ENCODE data around the gene MYH16.
A peak's percentile ranks its signal among the peaks of the same experiment; 100 is the strongest.
"Not testable (repeated sequence)": the region's sequence is repeated elsewhere in the genome, so short reads cannot be mapped to it uniquely, and the experiment has no call there.

Gene MYH16

DNA sequence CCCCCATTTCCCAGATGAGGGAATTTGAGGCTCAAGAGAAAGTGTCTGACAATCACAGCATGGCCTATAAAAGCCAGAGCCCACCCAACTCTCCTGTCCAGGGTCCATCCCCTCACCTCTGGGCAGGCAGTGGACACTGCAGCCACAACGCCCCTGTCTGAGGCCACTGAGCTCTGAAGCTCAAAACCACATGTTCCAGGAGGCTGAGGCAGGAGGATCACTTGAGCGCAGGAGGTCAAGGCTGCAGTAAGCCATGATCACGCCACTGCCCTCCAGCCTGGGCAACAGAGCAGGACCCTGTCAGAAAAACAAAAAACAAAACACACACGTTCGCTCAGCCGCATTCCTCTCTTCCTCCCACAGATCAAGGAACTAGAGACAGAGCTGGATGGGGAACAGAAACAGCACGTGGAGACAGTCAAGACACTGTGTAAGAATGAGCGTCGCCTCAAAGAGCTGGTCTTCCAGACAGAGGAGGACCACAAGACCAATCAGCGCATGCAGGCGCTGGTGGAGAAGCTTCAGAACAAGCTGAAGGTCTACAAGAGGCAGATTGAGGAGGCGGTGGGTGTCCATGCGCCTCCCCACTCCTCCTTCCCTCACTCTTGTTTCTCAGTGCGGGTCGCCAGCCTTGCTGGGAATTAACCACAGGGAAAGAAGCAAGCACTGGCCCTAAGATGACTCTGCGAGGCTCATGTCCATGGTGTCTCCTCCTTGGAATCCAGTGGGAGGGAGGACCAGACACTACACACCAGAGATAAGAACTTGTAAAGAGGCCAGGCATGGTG, 33.0 kb downstream of the MYH16 start:
- no peak for DNase-seq (ENCODE audit: low spot score)

DNA sequence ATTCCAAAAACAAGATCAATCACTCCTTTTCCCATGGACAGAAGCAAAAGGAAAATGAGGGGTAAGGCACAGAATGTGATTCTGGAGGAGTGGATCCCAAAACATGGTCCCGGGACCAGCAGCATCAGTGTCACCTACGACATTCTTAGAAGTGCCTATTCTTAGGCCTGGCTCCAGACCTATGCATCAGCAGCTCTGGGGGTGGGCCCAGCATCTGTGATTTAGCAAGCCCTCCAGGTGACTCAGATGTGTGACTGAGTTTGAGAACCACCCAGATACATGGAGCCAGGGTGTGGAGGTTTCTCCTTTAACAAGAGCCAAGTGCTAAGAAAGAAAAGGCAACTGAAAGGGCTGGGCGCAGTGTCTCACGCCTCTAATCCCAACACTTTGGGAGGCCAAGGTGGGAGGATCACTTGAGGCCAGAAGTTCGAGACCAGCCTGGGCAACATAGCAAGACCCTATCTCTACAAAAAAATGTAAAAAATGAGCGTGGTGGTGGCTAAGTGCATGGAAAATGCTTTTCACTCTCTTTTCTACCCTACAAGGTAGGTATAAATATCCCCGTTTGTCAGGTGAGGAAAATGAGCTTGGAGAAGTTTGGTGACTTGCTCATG, 35.9 kb downstream of the MYH16 start:
- no peak for DNase-seq (ENCODE audit: low spot score)

DNA sequence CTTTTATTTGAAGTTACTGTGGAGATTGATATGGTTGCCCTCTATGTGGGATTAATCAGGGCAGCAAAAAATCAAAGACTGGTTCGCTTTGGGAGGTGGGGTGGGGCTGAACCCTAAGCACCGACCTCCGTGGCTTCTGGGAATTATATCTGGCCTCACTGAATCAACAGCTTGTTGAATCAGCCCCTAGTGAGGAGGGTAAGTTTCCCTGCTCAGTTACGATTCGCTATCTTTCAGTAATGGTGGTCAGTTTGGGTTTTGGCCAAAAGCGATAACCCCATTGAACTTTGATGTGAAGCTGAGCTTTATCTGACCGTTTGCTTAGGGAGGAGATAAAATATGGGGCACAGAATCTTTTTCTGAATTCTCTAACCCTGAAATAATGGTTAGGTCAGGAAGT, 36.5 kb downstream of the MYH16 start:
- DNase-seq (ENCODE audit: low spot score) = no peak

DNA sequence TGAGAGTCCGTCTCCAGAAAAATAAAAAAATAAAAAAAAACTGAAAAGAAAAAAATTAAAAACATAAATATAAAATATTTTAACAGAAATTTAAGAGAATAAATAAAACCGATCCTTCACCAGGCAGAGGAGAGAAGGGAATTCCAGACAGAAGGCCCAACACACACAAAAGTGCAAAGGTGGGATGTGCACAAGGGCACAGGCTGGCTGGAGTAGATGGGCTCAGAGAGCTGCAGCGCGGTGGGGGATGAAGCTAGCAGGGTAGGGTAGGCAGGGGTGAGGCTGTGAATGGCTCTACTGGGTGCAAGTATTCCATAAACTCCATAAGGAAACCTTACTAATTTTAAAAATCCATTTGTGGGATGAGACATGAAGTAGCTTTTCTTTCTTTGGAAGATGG, 37.4 kb downstream of the MYH16 start:
- DNase-seq (ENCODE audit: low spot score) = no peak

DNA sequence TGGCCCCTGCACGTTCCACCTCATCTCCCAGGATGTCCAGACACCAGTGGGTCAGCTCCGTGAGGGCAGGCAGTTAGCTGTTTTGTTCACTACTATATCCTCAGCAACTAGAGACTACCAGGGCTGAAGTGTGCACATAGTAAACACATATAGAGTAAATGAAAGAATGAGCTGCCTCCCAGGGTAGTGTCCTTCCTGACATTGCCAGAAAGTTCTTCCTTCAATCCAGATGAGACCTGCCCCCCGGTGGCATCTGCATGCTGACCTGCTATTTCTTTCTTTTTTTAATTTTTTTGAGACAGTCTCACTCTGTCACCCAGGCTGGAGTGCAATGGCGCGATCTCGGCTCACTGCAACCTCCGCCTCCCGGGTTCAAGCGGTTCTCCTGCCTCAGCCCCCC, 39.1 kb downstream of the MYH16 start:
- DNase-seq (ENCODE audit: low spot score) = no peak

DNA sequence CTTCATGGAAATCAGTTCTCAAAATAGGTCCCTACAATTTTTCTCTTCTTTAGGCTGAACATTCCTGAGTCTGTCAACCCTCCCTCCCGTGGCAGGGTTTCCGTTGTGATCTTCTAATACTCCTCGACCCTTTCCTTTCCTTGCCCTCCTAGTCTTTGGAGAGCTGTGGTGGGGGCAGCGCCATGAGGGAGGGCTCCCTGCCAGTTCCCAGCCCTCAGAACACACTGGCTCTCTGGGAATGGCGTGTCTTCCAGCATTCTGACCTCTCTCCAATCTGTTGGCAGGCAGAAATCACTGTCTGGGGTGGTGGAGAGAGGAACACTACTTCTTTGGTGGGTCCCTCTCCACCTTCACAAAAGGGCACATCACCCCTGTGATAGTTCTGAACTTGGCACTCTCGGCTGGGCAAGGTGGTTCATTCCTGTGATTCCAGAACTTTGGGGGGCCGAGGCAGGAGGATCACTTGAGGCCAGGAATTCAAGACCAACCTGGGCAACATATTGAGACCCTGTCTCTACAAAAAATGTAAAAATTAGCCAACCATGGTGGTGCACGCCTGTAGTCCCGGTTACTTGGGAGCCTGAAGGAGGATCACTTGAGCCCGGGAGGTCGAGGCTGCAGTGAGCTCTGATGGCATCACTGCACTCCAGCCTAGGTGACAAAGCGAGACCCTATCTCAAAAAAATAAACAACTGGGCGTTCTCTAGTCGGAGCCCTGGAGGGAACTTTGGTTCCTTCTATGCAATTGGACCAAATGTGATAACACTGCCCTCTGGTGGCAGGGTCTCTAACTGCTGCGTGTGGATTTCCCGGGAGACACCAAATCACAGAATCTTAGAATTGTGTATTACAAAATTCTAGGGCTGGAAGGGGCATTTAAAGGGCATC, 39.9 kb downstream of the MYH16 start:
- peak; percentile 74 for DNase-seq (ENCODE audit: low spot score)

DNA sequence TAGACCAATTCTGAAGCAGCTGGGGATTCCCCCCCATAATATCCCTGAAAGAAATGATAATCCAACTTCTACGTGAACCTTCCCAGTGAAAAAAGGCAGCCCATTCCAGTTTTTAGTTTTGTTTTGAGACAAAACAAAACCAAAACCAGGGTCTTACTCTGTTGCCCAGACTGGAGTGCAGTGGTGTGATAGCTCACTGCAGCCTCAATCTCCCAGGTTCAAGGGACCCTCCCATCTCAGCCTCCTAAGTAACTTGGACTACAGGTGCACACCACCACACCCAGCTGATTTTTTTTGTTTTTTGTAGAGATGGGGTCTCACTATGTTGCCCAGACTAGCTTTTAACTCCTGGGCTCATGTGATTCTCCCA, 40.5 kb downstream of the MYH16 start:
- no peak for DNase-seq (ENCODE audit: low spot score)

DNA sequence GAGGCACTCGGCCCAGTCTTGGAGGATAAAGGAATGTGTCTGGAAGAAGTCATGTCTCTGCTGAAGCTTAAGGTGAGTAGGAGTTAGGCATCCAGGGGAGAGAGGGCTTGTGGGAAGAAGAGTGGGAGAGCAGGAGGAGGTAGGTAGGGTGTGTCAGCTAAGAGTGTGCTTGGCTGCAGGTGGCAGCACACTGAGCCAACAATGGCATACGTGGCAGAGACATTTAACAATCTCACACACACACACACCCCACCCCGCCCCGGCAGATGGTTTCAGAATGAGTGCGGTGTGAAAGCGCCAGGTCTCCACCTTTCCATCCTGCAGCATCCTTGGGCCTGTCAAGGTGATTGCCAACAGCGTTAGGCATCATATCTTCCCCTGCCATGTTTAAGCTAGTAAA, 41.9 kb downstream of the MYH16 start:
- no peak for DNase-seq (ENCODE audit: low spot score)

DNA sequence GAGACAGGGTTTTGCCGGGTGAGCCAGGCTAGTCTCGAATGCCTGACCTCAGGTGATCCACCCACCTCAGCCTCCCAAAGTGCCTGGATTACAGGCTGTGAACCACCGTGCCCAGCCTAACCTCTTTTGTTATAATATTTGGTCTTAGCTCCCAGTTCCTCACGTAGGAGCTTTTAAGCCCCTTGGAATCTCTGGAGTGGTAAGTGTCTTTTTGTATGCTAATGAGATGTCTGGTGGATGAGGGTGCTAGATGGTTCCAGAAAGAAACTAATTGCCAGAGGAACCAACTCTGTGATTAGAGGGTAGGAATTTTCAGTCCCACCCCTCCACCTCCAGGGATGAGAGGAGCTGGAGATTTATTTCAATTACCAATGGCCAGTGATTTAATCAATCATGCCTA, 47.7 kb downstream of the MYH16 start:
- DNase-seq (ENCODE audit: low spot score) = no peak

DNA sequence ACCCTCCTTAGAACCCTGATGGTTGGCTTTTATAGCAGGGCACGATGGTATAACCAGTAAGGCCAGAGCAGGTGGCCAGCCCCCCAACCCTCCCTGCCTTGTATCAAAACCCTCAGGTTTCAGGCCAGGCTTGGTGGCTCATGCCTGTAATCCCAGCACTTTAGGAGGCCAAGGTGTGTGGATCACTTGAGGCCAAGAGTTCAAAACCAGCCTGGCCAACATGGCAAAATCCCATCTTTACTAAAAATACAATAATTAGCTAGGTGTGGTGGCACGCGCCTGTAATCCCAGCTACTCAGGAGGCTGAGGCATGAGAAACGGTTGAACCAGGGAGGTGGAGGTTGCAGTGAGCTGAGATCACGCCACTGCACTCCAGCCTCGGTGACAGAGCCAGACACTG, 50.0 kb downstream of the MYH16 start:
- not testable (repeated sequence) for DNase-seq (ENCODE audit: low spot score)

DNA sequence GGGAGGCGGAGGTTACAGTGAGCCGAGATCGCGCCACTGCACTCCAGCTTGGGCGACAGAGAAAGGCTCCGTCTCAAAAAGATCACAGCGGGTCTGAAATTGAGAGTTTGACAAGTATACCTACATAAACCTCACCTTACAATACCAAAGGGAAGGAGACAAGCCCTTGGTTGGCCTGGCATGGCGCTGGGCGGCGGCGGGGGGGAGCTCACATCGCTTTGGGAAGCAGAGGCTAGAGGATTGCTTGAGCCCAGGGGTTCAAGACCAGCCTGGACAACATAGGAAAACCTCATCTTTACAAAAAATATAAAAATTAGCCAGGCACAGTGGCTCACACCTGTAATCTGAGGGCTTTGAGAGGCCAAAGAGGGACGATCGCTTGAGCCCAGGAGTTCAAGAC, 51.9 kb downstream of the MYH16 start:
- DNase-seq (ENCODE audit: low spot score) = no peak

DNA sequence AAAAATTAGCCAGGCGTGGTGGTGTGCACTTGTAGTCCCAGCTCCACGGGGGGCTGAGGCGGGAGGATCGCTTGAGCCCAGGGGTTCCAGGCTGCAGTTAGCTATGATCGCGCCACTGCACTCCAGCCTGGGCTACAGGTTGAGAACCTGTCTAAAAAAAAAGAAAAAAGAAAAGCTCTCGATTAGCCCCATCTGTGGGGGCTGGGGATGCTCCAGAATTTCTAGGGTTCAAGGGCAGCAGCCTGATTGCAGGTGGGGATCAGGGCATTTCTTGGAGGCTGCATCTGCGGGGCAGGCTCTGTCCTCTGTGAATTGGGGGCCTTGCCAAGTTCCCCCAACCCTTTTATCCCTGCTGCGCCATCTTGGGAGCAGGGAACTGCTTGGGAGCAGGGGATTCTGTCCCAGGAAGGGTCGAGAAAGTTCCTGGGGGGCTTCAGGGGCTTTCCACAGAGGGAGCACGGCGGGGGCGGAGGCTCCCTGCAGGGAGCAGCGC, 52.4 kb downstream of the MYH16 start:
- DNase-seq (ENCODE audit: low spot score) = no peak

DNA sequence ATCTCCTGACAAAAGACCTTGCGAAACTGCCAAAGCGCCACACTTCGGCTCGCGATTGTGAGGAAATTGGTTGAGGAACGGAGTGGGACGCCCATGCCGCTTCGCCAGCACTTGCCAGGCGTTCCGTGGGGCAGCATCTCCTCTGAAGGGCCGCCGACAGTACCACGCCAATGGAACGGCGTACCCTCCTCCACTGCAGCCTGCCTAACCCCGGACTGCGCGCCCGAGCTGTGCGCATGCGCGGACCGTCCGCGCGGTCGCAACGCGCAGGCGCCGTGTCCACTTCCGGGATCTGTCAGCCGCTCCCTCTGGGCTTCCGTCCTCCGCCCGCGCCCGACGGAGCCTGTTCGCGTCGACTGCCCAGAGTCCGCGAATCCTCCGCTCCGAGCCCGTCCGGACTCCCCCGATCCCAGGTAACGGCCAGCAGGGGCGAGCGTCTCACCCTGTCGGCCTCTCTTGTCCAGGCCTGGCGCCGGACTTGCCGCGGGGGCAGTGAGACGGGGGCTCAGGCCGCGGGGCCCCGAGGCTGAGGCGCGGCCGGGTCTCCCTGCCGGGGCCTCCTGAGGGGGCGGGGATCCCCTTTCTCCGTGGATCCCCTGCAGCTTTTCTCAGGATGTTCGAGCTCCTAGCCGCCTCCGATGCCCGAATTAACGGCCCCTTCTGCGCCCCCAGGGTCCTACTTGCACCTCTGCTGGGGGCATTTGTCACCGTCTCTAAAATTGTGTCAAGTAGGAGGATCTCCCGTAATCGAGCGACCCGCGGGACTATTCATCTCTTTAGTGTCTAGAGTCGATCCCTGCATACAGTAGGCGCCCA, 53.2 kb downstream of the MYH16 start, which contains the start of gene ARPC1A:
Gene ARPC1A (plus strand): TSS at position 307 of the 816 bp plus-strand sequence. CDS start 7,456 bp downstream, outside the sequence.
- DNase-seq (ENCODE audit: low spot score) = peak; percentile 93

DNA sequence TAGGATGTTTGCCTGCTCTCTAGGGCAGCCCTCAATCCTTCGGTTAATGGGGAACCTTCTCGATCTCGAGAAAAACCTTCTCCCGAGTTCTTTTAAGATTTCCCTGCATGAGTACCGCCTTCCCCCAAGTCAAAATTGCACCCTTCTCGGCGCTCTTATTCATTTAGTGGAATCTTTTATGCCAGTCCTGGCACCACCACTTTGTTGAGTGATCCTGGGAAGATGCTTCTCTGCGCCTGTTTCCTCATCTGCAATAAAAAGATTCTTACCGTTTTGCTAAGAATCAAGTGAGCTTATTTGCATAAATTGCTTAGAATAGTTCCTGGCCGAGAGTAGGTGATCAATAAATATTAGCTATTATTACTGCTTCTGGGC, 53.8 kb downstream of the MYH16 start:
- DNase-seq (ENCODE audit: low spot score) = no peak

DNA sequence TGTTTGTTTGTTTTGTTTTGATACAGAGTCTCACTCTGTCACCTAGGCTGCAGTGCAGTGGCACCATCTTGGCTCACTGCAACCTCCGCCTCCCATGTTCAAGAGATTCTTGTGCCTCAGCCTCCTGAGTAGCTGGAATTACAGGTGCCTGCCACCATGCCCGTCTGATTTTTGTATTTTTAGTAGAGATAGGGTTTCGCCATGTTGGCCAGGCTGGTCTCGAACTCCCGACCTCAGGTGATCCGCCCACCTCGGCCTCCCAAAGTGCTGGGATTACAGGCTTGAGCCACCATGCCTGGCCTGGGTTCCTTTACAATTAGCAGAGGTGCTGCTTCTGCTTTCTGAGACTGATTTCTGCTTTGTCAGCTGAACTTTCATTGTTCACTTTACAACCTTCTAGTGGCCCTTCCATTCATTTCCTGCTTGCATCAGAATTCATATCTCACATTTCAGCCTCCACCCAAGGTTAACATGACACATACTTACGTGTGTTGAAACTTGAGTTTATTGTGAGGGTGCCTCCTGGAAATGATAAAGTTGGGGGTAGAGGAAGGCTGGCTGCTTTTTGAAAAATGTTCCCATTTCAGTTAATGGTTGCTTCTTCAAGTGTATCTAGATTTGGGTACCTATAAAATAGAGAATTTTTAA, 57.8 kb downstream of the MYH16 start:
- DNase-seq (ENCODE audit: low spot score) = peak; percentile 35

DNA sequence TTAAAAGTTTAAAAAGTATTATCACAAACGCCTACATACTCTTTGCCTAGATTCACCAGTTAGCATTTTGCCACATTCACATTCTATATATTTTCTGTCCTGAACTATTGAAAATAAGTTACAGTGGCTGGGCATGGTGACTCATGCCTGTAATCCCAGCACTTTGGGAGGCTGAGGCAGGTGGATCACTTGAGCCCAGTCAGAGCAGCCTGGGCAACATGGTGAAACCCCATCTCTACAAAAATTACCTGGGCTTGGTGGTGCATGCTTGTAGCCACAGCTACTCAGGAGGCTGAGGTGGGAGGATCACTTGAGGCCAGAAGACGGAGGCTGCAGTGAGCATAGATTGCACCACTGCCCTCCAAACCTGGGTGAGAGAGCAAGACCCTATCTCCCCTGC, 58.4 kb downstream of the MYH16 start:
- no peak for DNase-seq (ENCODE audit: low spot score)

DNA sequence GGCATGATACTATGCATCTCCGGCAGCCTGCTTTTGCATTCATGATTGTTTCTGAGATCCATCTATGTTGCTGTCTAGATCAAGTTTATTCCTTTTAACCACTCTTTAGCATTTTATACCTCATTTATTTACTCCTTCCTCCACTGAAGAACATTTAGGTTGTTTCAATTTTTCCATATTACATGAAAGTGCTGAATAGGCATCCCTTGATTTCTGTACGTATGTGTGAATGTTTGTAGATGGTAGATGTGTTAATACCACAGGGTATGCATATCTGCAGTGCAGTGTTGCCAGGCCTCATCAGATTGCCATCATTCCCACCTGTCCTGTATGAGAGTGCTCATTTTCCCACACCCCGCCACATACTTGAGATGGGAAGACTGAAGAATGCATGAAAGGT, 67.0 kb downstream of the MYH16 start:
- no peak for DNase-seq (ENCODE audit: low spot score)

DNA sequence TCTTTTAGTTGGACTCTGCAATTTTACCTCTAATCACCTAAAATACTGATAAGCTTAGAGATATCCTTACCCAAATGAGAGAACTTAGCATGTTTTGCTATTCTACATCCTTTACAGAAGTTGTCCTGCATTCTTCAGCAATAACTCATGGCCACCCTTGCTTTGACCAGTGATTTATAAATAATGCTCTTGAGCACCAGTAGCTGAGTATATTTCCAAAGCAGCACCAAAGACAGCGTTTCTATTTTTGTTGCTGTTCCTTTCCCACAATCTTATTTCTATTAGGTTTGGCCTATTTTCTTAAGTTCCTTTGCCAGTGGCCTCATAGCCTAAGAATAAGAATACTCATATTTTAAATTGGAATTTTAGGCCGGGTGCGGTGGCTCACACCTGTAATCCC, 68.0 kb downstream of the MYH16 start:
- no peak for DNase-seq (ENCODE audit: low spot score)

DNA sequence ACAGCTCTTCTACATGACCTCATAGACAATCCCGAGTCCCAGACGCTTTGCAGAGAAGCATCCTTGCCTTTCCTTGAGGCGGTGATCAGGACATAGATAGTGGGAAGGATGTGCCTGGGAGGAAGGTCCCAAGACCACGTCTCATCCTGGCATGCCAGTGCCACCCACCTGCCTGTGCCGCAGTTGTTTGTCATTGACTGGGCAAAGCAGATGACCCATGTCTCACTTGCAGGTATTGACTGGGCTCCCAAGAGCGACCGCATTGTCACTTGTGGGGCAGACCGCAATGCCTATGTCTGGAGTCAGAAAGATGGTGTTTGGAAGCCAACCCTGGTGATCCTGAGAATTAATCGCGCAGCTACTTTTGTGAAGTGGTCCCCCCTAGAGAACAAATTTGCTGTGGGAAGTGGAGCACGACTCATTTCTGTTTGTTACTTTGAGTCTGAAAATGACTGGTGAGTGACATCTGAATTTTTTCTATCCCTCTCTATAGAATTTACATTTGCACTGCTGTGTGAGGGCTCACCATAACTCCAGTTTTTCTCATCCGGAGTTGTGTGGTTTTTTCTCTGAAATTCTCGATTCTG, 71.5 kb downstream of the MYH16 start:
- no peak for DNase-seq (ENCODE audit: low spot score)

DNA sequence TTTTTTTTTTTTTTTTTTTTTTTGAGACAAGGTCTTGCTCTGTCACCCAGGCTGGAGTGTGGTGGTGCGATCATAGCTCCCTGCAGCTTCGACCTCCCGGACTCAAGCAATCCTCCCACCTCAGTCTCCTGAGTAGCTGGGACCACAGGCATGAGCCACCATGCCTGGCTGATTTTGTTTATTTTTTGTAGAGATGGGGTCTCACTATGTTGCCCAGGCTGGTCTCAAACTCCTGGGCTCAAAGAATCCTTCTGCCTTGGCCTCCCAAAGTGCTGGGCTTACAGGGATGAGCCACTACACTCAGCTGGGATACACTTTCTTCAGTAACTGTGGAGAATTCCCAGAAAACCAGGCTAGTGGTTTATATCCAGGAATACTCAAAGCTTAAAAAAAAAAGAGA, 78.0 kb downstream of the MYH16 start:
- DNase-seq (ENCODE audit: low spot score) = not testable (repeated sequence)

DNA sequence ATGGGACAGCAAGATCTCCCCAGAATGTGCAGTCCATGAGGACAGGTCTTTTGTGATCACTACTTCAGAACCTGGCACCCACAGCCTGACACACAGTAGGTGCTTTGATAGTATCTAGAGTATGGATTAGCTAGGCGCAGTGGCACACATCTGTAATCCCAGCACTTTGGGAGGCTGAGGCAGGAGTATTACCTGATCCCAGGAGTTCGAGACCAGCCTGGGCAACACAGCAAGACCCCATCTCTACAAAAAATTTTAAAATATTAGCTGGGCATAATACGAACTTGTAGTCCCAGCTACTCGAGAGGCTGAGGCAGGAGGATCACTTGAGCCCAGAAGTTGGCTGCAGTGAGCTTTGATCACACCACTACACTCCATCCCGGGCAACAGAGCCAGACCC, 79.6 kb downstream of the MYH16 start:
- no peak for DNase-seq (ENCODE audit: low spot score)

Measured in hematopoietic multipotent progenitor cell treated with erythropoietin and hydrocortisone succinate and interleukin-3 and kit ligand, for 15 days (in vitro differentiated cells).